ENCODE measurements around the gene IL17RC.

GRCh38 chr3:9944271-9944670, 27.4 kb downstream of the IL17RC start:
- TF ChIP-seq YY1 (IDR thresholded peaks at IDR 0.05; ENCODE audit: insufficient read depth, insufficient read length), result no peak
- TF ChIP-seq ZNF274 (IDR thresholded peaks at IDR 0.05; ENCODE audit: low read depth, low read length), result no peak
